Left ventricle myocardium inferior (tissue), 1 donor: ENCODE measurements around the gene KDM2A. TPM values are rescaled to one million over a fixed set of nuclear protein-coding genes. Genes with fewer than 3 reads are reported as not detected.

Experiments used
- DNase-seq: peaks from one replicate; pipeline ENCODE4 v3.0.0-alpha.2; 2020
- H3K27ac ChIP-seq: fragments of 200-600 bp; replicated peaks from 2 replicates; pipeline ENCODE4 v1.8.0; 2021
- H3K27me3 ChIP-seq: fragments of 200-600 bp; 2 replicates; pipeline ENCODE4 v1.8.0; 2021; ENCODE audit warnings: low read depth
- H3K36me3 ChIP-seq: fragments of 200-600 bp; 2 replicates; pipeline ENCODE4 v1.8.0; 2021
- H3K4me1 ChIP-seq: fragments of 200-600 bp; 2 replicates; pipeline ENCODE4 v1.8.0; 2021
- H3K4me3 ChIP-seq: fragments of 200-600 bp; 2 replicates; pipeline ENCODE4 v1.8.0; 2021; ENCODE audit warnings: mild to moderate bottlenecking, moderate library complexity
- H3K9me3 ChIP-seq: fragments of 200-600 bp; replicated peaks from 2 replicates; pipeline ENCODE4 v1.8.0; 2021
- CTCF ChIP-seq: fragments of 200-600 bp; IDR thresholded peaks from 2 replicates; pipeline ENCODE4 v1.8.0; 2021; ENCODE audit warnings: antibody characterized with exemption, mild to moderate bottlenecking, borderline replicate concordance
- intact Hi-C: fragments of 100-400 bp; cut with micrococcal nuclease; formaldehyde crosslinking; loops from one replicate; pipeline ENCODE4 v1.11.0; 2022
- total RNA-seq: library from RNA; stranded (reverse); fragmentation: NEBNext Ultra II Directional; extraction: Animal tissue kit (Norgen Biotek cat#: 25700); gene quantifications from one replicate; pipeline ENCODE4 v1.2.1, GENCODE V29; 2021
- donor health status: DM: no; HTN: yes; CAD: no; lungs with severe emphysema.

Gene KDM2A
- total RNA-seq, 1 donor from 2014 or later = 37.6 TPM

- no peak for TF ChIP-seq CTCF
- no peak for DNase-seq
- Histone ChIP-seq H3K4me3 (no peak overlapping the region), H3K36me3 (peaks cover 78% of the 10 kb centered on the region), H3K9me3 (peaks cover 10% of the 10 kb centered on the region), H3K4me1 (peaks cover 5% of the 10 kb centered on the region), H3K27ac (no peak overlapping the region), H3K27me3 (no peaks in the 10 kb centered on the region)
- intact Hi-C loops = no loop called here
These were observed 176.8 kb downstream of the KDM2A start for GRCh38 chr11:67295846-67296245.

- no peak for TF ChIP-seq CTCF
- intact Hi-C loops = no loop called here
- no peaks in the 10 kb centered on the region for H3K27me3 ChIP-seq
- peaks cover 25% of the 10 kb centered on the region for H3K4me1 ChIP-seq
- H3K36me3 ChIP-seq = peaks cover 68% of the 10 kb centered on the region
- peaks cover 10% of the 10 kb centered on the region for H3K9me3 ChIP-seq
- no peak for DNase-seq
- no peak overlapping the region for H3K4me3 ChIP-seq
- H3K27ac ChIP-seq = no peak overlapping the region
These were observed 179.7 kb downstream of the KDM2A start for GRCh38 chr11:67298786-67299185.

- intact Hi-C loops = no loop called here
- Histone ChIP-seq H3K27me3 (no peaks in the 10 kb centered on the region), H3K36me3 (peaks cover 61% of the 10 kb centered on the region), H3K9me3 (peaks cover 10% of the 10 kb centered on the region), H3K27ac (no peak overlapping the region), H3K4me3 (no peak overlapping the region), H3K4me1 (peaks cover 34% of the 10 kb centered on the region)
- TF ChIP-seq CTCF = no peak
- no peak for DNase-seq
These were observed 180.6 kb downstream of the KDM2A start for GRCh38 chr11:67299471-67300191.

- no peak for DNase-seq
- H3K27ac ChIP-seq = no peak overlapping the region
- intact Hi-C loops = no loop called here
- H3K9me3 ChIP-seq = peaks cover 9% of the 10 kb centered on the region
- peaks cover 37% of the 10 kb centered on the region for H3K4me1 ChIP-seq
- TF ChIP-seq CTCF = no peak
- no peak overlapping the region for H3K4me3 ChIP-seq
- peaks cover 54% of the 10 kb centered on the region for H3K36me3 ChIP-seq
- H3K27me3 ChIP-seq = no peaks in the 10 kb centered on the region
These were observed 181.2 kb downstream of the KDM2A start for GRCh38 chr11:67300256-67300755.

- no peak for DNase-seq
These were observed 181.8 kb downstream of the KDM2A start for GRCh38 chr11:67300756-67301312.

More at GRCh38 chr11:67300756-67301312, 181.8 kb downstream of the KDM2A start:
- Histone ChIP-seq H3K9me3 (peaks cover 4% of the 10 kb centered on the region), H3K4me3 (no peak overlapping the region), H3K27me3 (no peaks in the 10 kb centered on the region), H3K27ac (no peak overlapping the region), H3K4me1 (peaks cover 37% of the 10 kb centered on the region), H3K36me3 (peaks cover 49% of the 10 kb centered on the region)
- no peak for TF ChIP-seq CTCF
- intact Hi-C loops = no loop called here
